Gastrocnemius medialis (tissue), 4 donors: Measurements from ENCODE around the gene CALD1. TPM values are rescaled to one million over a fixed set of nuclear protein-coding genes. Genes with fewer than 3 reads are reported as not detected.

ENCODE experiments used
- ATAC-seq, 2 donors: fragments of 150-250 bp; one replicate each; pipeline ENCODE4 v1.9.1; 2016
- DNase-seq, 2 donors: peaks; one replicate each; pipeline ENCODE4 v3.0.0-alpha.2; 2019
- H3K27ac ChIP-seq, 4 donors: fragments of 200-600 bp; sonication (generic); 1 replicate in 1 of 4; 2 replicates in 3 of 4; pipeline ENCODE4 v1.5.1; 2016 to 2018; ENCODE audit warnings: mild to moderate bottlenecking in 2 of 4, moderate library complexity in 1 of 4
- H3K27me3 ChIP-seq, 3 donors: fragments of 200-600 bp; sonication (generic) in 2 of 3; 1 replicate in 1 of 3; 2 replicates in 2 of 3; pipeline versions ENCODE4 v1.5.1 to v1.6.0; 2016 to 2019; ENCODE audit warnings: mild to moderate bottlenecking in 1 of 3, moderate library complexity in 1 of 3
- H3K36me3 ChIP-seq, 2 donors: fragments of 200-600 bp; sonication (generic) in 1 of 2; one replicate each; pipeline ENCODE4 v1.5.1; 2017 to 2018
- H3K4me1 ChIP-seq, 2 donors: fragments of 200-600 bp; sonication (generic) in 1 of 2; one replicate each; pipeline ENCODE4 v1.5.1; 2016 to 2017; ENCODE audit warnings: mild to moderate bottlenecking in 2 of 2
- H3K4me3 ChIP-seq, 4 donors: fragments of 200-600 bp; sonication (generic) in 3 of 4; 1 replicate in 1 of 4; 2 replicates in 3 of 4; pipeline ENCODE4 v1.5.1; 2016 to 2019; ENCODE audit warnings: mild to moderate bottlenecking in 2 of 4
- H3K9me3 ChIP-seq, 3 donors: fragments of 200-600 bp; sonication (generic) in 2 of 3; 1 replicate in 1 of 3; 2 replicates in 2 of 3; pipeline ENCODE4 v1.5.1; 2016 to 2019
- POLR2A ChIP-seq, 2 donors: fragments of 450-650 bp; IDR thresholded peaks; one replicate each; pipeline ENCODE4 v1.6.1; 2017; ENCODE audit warnings: antibody characterized with exemption in 2 of 2, mild to moderate bottlenecking in 2 of 2, moderate library complexity in 2 of 2
- in situ Hi-C, 4 donors: fragments of 200-750 bp; cut with MboI; loops; one replicate each; pipeline versions ENCODE4 v1.15.0 to v1.8.0; 2017; ENCODE audit warnings: low sequenced_read_pairs in 4 of 4
- intact Hi-C: fragments of 100-400 bp; cut with DNase I; formaldehyde crosslinking; loops from one replicate; pipeline ENCODE4 v1.15.1; 2023; ENCODE audit warnings: low total_unique reads
- total RNA-seq, 4 donors: library from RNA; depleted of rRNA; stranded (reverse); fragments of >200 nt; gene quantifications; one replicate each; pipeline versions ENCODE4 v1.1.0 to v1.2.3, GENCODE V29; 2016
- TF ChIP-seq, protein P1 (sequence below), 5 experiments: fragments of 450-650 bp in 3 of 5; fragments of 200-600 bp in 2 of 5; sonication (generic) in 2 of 5; IDR thresholded peaks in 4 of 5; conservative IDR thresholded peaks in 1 of 5; 1 replicate in 4 of 5; 2 replicates in 1 of 5; pipeline ENCODE4 v1.5.1; 2016 to 2019; ENCODE audit warnings: antibody characterized with exemption in 5 of 5, mild to moderate bottlenecking in 3 of 5, moderate library complexity in 3 of 5

Gene CALD1
- total RNA-seq, 4 donors from 2014 or later, result 25.9 to 43.2 (median 32.3) TPM

DNA sequence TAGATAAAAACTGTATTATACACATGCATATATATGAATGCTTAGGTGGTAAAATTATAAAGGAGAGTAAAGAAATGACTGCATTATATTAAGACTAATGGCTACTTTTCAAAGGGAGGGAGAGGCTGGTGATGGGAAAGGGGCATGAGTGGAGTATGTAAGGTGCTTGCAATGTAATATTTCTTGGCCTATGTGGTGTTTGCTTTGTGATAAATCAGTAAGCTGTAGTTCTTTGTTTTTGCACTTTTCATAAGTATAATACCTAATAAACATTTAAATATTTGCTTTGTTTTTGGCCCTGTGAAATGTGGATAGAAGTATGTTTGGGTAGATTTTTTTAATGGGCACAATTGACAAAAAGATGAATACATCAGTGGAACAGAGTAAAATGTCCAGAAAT, 232.8 kb downstream of the CALD1 start:
- intact Hi-C loops (no loop called here), in situ Hi-C loops (no loop called here)
- Histone ChIP-seq H3K4me3 (no peak overlapping the region), H3K36me3 (no peaks in the 10 kb centered on the region), H3K9me3 (no peaks in the 10 kb centered on the region), H3K4me1 (no peaks in the 10 kb centered on the region), H3K27ac (no peak overlapping the region), H3K27me3 (no peaks in the 10 kb centered on the region)
- no peak for ATAC-seq
- DNase-seq, result no peak
- TF ChIP-seq, protein P1, sequence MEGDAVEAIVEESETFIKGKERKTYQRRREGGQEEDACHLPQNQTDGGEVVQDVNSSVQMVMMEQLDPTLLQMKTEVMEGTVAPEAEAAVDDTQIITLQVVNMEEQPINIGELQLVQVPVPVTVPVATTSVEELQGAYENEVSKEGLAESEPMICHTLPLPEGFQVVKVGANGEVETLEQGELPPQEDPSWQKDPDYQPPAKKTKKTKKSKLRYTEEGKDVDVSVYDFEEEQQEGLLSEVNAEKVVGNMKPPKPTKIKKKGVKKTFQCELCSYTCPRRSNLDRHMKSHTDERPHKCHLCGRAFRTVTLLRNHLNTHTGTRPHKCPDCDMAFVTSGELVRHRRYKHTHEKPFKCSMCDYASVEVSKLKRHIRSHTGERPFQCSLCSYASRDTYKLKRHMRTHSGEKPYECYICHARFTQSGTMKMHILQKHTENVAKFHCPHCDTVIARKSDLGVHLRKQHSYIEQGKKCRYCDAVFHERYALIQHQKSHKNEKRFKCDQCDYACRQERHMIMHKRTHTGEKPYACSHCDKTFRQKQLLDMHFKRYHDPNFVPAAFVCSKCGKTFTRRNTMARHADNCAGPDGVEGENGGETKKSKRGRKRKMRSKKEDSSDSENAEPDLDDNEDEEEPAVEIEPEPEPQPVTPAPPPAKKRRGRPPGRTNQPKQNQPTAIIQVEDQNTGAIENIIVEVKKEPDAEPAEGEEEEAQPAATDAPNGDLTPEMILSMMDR (IDR thresholded peaks at IDR 0.05 in 4 of 5, conservative IDR thresholded peaks at IDR 0.05 in 1 of 5), result no peak
- TF ChIP-seq POLR2A (IDR thresholded peaks at IDR 0.05), result no peak

Other genes starting within 250 kb of the CALD1 start
- gene AKR1B15, start 230.5 kb upstream of the CALD1 start, total RNA-seq, result 10 to 100 TPM in 2 of 4 donors, 1 to 10 TPM in 2; 1.9 to 77.5 (median 10.3) TPM
- gene BPGM, start 132.8 kb upstream of the CALD1 start, total RNA-seq, result 10 to 100 TPM; 11.3 to 24.5 (median 13.6) TPM
- 1 to 10 TPM in 3 of 4 donors, under 1 TPM in 1; 0.61 to 1.9 (median 1.0) TPM for gene AGBL3, start 206.9 kb downstream of the CALD1 start, total RNA-seq